Neural cell (in vitro differentiated cells): ENCODE data around the gene RBMS3. TPM values are rescaled to one million over a fixed set of nuclear protein-coding genes. Genes with fewer than 3 reads are reported as not detected.

Source experiments
- H2AFZ ChIP-seq: fragments of 200-600, 300-800 bp; sonication (generic), shearing (Covaris generic); 2 replicates; pipeline ENCODE4 v1.6.0; 2014; ENCODE audit warnings: low read depth, mild to moderate bottlenecking, antibody characterized with exemption, low read length, moderate library complexity
- H3F3A ChIP-seq: fragments of 200-600 bp; shearing (Covaris generic); 2 replicates; pipeline ENCODE4 v1.6.1; 2016; ENCODE audit warnings: mild to moderate bottlenecking, moderate library complexity, mixed read lengths, antibody characterized with exemption, low read length; ENCODE audit not compliant: insufficient read depth, poor library complexity, severe bottlenecking
- H3K27ac ChIP-seq: fragments of 200-600, 300-800 bp; sonication (generic), shearing (Covaris generic); 2 replicates; pipeline ENCODE4 v1.5.1; 2014; ENCODE audit warnings: mild to moderate bottlenecking, low read length, moderate library complexity
- H3K27me3 ChIP-seq: fragments of 300-800, 200-600 bp; sonication (generic), shearing (Covaris generic); 2 replicates; pipeline ENCODE4 v1.6.0; 2014; ENCODE audit warnings: mild to moderate bottlenecking, low read depth, low read length, moderate library complexity; ENCODE audit not compliant: insufficient read depth
- H3K36me3 ChIP-seq: fragments of 300-800, 200-600 bp; sonication (generic), shearing (Covaris generic); 2 replicates; pipeline ENCODE4 v1.5.1; 2014; ENCODE audit warnings: mild to moderate bottlenecking, antibody characterized with exemption, low read length, moderate library complexity; ENCODE audit not compliant: insufficient read depth
- H3K4me2 ChIP-seq: fragments of 300-800, 200-600 bp; sonication (generic), shearing (Covaris generic); 2 replicates; pipeline ENCODE4 v1.6.0; 2014; ENCODE audit warnings: mild to moderate bottlenecking, low read length
- H3K4me3 ChIP-seq: fragments of 300-800, 200-600 bp; sonication (generic), shearing (Covaris generic); 2 replicates; pipeline ENCODE4 v1.5.1; 2014; ENCODE audit warnings: mild to moderate bottlenecking, low read length, moderate library complexity
- H3K79me2 ChIP-seq: fragments of 200-600 bp; shearing (Covaris generic); replicated peaks from 2 replicates; pipeline ENCODE4 v1.6.0; 2014; ENCODE audit warnings: mild to moderate bottlenecking, low read length, moderate library complexity; ENCODE audit not compliant: insufficient read depth
- H3K9ac ChIP-seq: fragments of 300-800, 200-600 bp; sonication (generic), shearing (Covaris generic); 2 replicates; pipeline ENCODE4 v1.6.1; 2016; ENCODE audit warnings: mild to moderate bottlenecking, low read length, mixed read lengths
- H3K9me2 ChIP-seq: fragments of 200-600 bp; shearing (Covaris generic); 2 replicates; pipeline ENCODE4 v1.6.1; 2016; ENCODE audit warnings: mild to moderate bottlenecking, low read length, mixed read lengths; ENCODE audit not compliant: insufficient read depth
- H3K9me3 ChIP-seq: fragments of 200-600, 300-800 bp; sonication (generic), shearing (Covaris generic); 2 replicates; pipeline ENCODE4 v1.6.1; 2016; ENCODE audit warnings: mild to moderate bottlenecking, mixed run types, low read length, moderate library complexity, mixed read lengths
- H4K20me1 ChIP-seq: fragments of 200-600 bp; shearing (Covaris generic); 2 replicates; pipeline ENCODE4 v1.6.1; 2016; ENCODE audit warnings: mild to moderate bottlenecking, mixed run types; ENCODE audit not compliant: insufficient read depth
- CTCF ChIP-seq: fragments of 450-650 bp; IDR thresholded peaks from 2 replicates; pipeline ENCODE4 v1.5.1; 2014; ENCODE audit warnings: antibody characterized with exemption, mild to moderate bottlenecking, moderate library complexity; ENCODE audit not compliant: poor library complexity, severe bottlenecking
- EP300 ChIP-seq: fragments of 450-650 bp; conservative IDR thresholded peaks from 2 replicates; pipeline ENCODE4 v1.6.1; 2014; ENCODE audit warnings: antibody characterized with exemption, mild to moderate bottlenecking, moderate library complexity; ENCODE audit not compliant: poor library complexity, severe bottlenecking
- EZH2 ChIP-seq: fragments of 200-600, 300-800 bp; shearing (Covaris generic), sonication (generic); IDR thresholded peaks from 2 replicates; pipeline ENCODE4 v1.6.1; 2014; ENCODE audit warnings: antibody characterized with exemption, low read length, borderline replicate concordance, mild to moderate bottlenecking; ENCODE audit not compliant: insufficient read depth, poor library complexity, severe bottlenecking
- MXI1 ChIP-seq: fragments of 450-650 bp; conservative IDR thresholded peaks from 2 replicates; pipeline ENCODE4 v1.6.1; 2014; ENCODE audit warnings: antibody characterized with exemption, mild to moderate bottlenecking; ENCODE audit not compliant: poor library complexity, severe bottlenecking
- POLR2AphosphoS5 ChIP-seq: IDR thresholded peaks from 2 replicates; pipeline ENCODE4 v1.6.1; 2012
- RAD21 ChIP-seq: fragments of 450-650 bp; conservative IDR thresholded peaks from 2 replicates; pipeline ENCODE4 v1.6.1; 2014; ENCODE audit warnings: antibody characterized with exemption, mild to moderate bottlenecking, moderate library complexity
- REST ChIP-seq: IDR thresholded peaks from 2 replicates; pipeline ENCODE4 v1.6.1; 2012; ENCODE audit warnings: borderline replicate concordance
- SMC3 ChIP-seq: fragments of 450-650 bp; conservative IDR thresholded peaks from 2 replicates; pipeline ENCODE4 v1.6.1; 2014; ENCODE audit warnings: antibody characterized with exemption, mild to moderate bottlenecking, moderate library complexity; ENCODE audit not compliant: poor library complexity
- TAF1 ChIP-seq: IDR thresholded peaks from 2 replicates; pipeline ENCODE4 v1.6.1; 2012; ENCODE audit warnings: low read depth
- polyA plus RNA-seq: library from polyadenylated mRNA; depleted of rRNA; stranded (reverse); fragments of >200 nt; gene quantifications from 2 replicates; pipeline ENCODE4 v1.2.3, GENCODE V29; 2014

Gene RBMS3
- polyA plus RNA-seq, 1 donor from 2014 or later: 0.53 TPM

GRCh38 chr3:29628795-29629194, 347.9 kb downstream of the RBMS3 start (continued):
- TF ChIP-seq EP300: no peak

GRCh38 chr3:29635888-29636287, 355.0 kb downstream of the RBMS3 start:
- Histone ChIP-seq H3K4me2 (no peak overlapping the region), H3K36me3 (no peaks in the 10 kb centered on the region), H3K27ac (no peak overlapping the region), H3K79me2 (no peaks in the 10 kb centered on the region), H3K4me3 (no peak overlapping the region), H2AFZ (no peak overlapping the region), H3K9ac (no peak overlapping the region), H3F3A (no peaks in the 10 kb centered on the region), H3K9me3 (no peaks in the 10 kb centered on the region), H4K20me1 (no peaks in the 10 kb centered on the region), H3K9me2 (no peaks in the 10 kb centered on the region), H3K27me3 (no peaks in the 10 kb centered on the region)
- TF ChIP-seq REST: no peak
- no peak for TF ChIP-seq MXI1
- TF ChIP-seq POLR2AphosphoS5: no peak
- no peak for TF ChIP-seq EZH2
- TF ChIP-seq SMC3: no peak
- no peak for TF ChIP-seq TAF1
- TF ChIP-seq EP300: no peak
- TF ChIP-seq RAD21: no peak
- no peak for TF ChIP-seq CTCF

- Histone ChIP-seq H4K20me1 (no peaks in the 10 kb centered on the region), H3K27me3 (no peaks in the 10 kb centered on the region), H3K9ac (no peak overlapping the region), H3K4me2 (no peak overlapping the region), H3F3A (no peaks in the 10 kb centered on the region), H3K27ac (no peak overlapping the region), H2AFZ (no peak overlapping the region), H3K79me2 (no peaks in the 10 kb centered on the region), H3K36me3 (no peaks in the 10 kb centered on the region), H3K4me3 (no peak overlapping the region), H3K9me2 (no peaks in the 10 kb centered on the region), H3K9me3 (no peaks in the 10 kb centered on the region)
- TF ChIP-seq MXI1 (no peak), REST (no peak), SMC3 (no peak), RAD21 (no peak), POLR2AphosphoS5 (no peak)
Measured at GRCh38 chr3:29637068-29637467, 356.2 kb downstream of the RBMS3 start.
